T-helper 2 cell (primary cell): ENCODE results near the gene CROCC2.

Experiments
- DNase-seq, 5 experiments: peaks; one replicate each; pipeline versions ENCODE4 v3.0.0 to v3.0.0-alpha.2; 2012 to 2022

CROCC2 gene

GRCh38 chr2:240935103-240935876 is 29.2 kb downstream of the CROCC2 start:
- DNase-seq: no peak

DNA sequence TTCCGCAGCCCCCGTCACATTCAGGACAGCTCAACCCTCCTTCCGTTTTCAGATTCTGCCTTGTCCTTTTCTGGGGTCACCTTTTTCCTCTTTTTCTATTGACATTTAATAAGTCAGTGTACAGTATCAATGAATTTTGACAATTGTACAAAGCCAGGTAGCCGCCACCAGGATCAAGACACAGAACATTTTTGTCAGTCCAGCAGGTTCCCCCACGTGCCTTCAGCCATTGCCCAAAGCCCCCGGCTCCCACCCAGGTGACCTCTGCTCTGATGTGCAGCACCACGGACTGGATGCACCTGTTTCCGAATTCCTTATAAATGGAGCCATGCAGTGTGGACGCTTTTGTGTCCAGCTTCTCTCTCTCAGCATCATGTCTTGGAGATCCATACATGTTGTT is 30.0 kb downstream of the CROCC2 start:
- no peak for DNase-seq

DNA sequence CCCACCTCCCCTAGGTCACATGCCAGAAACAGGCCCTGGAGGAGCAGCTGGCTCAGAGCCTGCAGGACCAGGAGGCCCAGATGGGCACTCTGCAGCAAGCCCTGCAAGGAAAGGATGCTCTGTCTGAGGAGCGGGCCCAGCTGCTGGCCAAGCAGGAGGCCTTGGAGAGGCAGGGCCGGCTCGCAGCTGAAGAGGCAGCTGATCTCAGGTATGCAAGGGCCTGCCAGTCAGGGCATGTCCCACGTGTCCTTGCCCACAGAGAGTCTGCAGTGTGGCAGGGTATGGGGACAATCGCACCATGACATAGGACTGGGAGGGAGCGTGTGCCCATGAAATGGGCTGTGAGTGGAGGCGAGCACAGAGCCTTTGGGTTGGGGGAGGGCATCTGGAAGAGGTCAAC is 39.9 kb downstream of the CROCC2 start:
- DNase-seq: no peak

- no peak for DNase-seq
Observed at GRCh38 chr2:240946654-240947053, 40.5 kb downstream of the CROCC2 start.

DNA sequence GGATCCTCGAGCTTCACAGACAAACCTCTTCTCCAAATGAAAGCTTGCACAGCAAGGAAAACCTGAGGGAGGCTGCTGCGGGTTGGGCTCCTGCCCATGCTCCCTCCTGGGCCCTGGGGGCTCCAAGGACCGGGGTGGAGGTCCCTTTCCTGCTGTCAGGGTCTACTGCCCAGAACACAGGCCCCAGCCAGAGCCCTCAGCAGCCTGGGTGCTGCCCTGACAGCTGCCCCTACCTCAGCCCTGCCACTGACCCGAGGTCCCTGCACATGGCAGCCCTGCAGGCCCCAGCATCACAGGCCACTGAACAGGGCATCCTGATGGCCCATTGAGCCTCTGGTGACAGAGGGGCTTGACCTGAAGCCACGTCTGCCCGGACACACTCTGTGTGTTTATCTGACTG is 41.0 kb downstream of the CROCC2 start:
- DNase-seq: no peak

DNA sequence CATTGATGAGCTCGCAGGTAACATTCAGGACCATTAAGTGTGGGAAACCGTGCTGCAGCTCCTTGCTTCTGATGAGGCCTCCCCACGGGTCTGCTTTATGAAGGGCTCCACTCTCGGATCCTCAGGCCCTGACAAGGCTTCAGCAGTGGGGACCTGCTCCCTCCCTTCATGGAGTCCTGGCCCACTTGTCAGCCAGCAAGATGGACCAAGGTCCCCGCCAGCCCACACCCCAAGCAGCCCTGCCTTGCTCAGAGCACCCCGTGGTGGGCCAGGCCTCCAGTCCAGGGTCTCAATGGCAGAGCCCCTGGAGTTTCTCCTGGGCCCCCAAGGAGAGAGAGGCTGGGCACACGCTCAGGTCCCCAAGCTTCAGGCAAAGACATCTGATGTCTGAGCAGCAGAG is 41.5 kb downstream of the CROCC2 start:
- no peak for DNase-seq

DNA sequence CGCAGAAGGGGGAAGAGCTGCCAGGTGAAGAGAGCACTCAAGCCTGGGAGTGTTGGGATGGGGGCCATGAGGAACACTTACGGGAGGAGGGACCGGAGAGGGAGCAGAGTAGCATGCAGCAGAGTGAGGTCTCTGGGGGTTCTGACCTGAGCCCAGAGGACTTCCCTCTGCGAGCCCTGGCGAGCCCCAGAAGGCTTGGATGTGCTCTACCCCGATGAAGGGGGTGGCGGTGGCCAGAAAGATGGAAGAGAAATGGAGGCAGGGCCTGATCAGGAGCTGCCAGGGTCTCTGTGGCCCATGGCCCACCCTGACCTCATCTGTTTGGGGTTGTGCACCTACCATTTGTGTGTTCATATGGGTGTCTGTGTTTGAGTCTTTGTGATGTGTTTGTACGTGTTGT is 42.0 kb downstream of the CROCC2 start:
- DNase-seq: no peak

GRCh38 chr2:240948905-240949790 is 43.0 kb downstream of the CROCC2 start:
- DNase-seq: no peak

- no peak for DNase-seq
Observed at GRCh38 chr2:240949791-240950705, 43.9 kb downstream of the CROCC2 start.

GRCh38 chr2:240951045-240951594 is 45.0 kb downstream of the CROCC2 start:
- DNase-seq: no peak

DNA sequence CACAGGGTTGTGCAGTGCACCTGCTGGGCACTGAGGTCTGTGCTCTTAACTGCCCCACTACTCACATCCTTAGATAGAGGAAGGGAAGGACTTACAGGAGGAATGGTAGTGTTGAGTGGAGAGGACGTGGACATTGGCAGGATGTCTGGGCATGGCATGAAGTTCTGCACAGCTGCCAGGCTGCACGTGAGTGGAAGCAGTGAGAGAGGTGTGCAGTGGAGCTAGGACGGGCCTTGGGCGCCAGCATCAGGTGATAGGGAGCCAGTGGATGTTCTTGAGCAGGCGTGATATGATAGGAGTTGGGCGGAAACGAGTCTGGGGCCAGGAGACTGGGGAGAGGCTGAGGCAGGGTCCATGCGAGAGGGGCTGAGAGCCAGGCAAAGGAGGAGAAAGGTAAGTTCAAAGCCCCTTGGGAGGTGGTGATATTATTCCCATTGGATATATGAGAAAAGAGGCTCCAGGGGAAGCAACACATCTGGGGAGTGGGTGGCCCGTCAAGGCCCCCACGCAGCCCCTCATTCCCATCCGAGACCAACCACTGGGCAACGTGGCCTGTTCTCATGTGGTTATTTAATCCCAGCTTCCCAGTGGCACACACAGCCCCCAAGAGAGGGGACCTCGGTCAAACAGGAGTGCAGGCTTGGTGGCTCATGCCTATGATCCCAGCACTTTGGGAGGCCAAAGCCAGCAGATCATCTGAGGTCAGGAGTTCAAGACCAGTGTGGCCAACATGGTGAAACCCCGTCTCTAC is 46.5 kb downstream of the CROCC2 start:
- no peak for DNase-seq

DNA sequence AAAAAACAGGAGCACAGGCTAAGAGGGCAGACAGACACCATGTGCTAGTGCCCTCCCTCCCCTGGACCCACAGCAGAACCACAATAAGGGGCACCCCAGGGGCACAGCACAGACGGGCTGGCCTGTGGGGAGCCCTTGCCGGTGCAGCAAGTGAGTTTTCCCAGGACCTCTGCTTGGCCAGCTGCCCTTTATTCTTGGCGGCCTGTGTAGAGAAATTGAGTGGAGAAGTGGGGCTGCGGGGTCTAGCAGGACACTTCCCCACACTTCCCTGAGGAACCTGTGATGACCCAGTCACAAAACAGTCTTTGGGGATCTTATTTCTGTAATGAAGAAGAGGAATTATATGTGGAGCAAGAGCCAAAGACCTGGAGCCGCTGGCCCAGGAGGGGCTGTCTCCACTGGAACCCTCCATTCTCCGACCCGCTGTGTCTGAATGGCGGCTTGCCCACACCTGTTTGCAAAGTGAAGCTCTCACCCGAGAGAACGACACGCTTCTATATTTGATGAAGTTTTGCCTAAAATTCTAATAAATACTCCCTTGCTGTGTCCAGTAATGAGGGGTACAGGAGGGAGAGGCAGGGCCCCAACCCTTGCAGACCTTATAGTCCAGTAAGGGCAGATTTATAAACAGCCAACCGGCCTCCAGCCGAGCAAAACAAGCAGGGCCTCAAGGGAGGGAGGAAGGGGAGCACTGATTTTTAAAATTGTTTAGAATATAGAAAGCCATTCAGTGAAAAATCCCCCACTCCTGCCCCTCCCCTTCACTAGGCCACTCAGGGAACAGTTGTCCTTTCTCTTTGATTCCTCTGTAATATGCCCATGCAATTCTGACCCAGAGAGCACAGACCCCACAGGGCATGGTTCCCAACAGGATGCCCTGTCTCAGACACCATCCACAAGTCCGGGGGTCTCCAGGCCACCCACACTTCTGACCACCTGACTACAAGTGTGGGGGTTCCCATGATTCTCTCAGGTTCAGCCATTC is 47.6 kb downstream of the CROCC2 start:
- no peak for DNase-seq

DNA sequence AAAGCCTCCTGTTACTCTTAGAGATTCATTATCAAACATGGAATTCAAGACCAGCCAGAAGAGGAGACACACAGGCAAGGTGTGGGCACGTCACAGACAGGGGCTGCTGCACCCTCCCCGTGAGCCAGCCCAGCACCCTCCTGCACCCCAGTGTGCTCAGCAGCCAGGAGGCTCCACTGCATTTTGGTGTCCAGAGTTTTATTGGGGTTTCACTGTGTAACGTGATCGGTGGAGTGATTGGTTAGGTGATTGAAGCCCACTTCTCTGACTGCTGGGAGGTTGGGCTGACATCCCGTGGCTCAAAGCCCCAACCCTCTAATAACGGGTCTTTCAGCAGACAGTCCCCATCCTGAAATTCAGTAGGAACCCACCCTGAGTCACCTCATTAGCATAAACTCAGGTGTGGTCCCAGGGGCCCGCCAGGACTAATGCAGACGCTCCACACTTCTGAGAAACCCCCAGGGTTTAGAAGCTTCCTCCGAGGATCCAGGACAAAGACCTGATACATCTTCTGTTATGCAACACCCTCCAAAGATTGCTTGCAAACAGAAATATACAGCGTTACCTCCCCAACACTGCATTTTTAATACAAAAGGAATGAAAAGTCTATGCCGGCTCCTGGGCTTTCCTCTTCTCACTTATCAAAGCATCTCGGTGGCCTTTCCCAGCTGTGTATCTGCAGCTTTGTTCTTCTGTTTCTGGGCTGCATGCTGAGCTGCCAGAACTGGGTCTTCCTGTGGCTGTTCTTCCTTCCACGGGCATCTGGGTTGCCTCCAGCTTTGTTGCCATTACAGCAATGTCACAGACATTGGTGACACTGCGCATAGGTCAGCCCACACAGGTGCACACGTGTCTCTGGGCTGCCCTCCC is 48.5 kb downstream of the CROCC2 start:
- no peak for DNase-seq

- no peak for DNase-seq
Observed at GRCh38 chr2:240955306-240956170, 49.4 kb downstream of the CROCC2 start.

DNA sequence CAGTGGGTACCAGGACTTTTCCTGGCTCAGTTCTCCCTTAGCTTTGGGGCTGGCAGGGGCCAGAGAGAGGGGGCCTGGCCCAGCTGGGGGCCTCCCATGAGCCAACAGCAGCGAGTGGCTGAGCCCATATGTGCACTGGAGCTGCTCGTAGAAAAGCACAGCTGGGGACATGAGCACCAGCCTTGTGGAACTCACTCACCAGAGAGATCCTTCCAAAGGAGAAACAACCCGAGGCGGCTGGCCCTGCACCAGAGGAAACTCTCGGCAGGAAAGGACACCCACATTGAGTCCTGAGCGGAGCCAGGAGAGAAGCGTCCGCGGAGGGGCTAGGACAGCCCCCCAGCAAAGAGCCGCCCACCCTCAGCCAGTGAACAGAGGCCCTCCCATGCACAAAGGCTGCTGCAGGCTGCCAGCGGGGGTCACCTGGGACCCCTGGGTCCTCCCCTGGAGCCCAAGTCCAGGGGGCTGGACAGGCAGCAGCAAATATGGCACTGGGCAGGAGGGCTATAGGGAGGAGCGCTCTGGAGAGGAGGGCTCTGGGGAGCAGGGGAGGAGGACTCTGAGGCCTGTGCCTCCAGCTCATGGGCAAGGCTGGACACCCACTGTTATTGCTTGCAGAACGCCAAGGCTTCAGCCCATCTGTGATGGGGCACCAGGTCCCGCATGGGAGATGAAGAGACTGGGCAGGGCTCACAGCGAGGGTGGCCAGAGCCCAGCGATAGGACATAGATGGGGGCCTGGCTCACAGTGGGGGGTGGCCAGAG is 50.2 kb downstream of the CROCC2 start:
- no peak for DNase-seq

- no peak for DNase-seq
Observed at GRCh38 chr2:240956935-240957655, 51.0 kb downstream of the CROCC2 start.
